ENCODE results near the gene HEXA. TPM values are rescaled to one million over a fixed set of nuclear protein-coding genes. Genes with fewer than 3 reads are reported as not detected.

Gene HEXA
- total RNA-seq, 6 experiments from 2014 or later = 55.9 to 107 (median 65.3) TPM

- Histone ChIP-seq H3K4me3 (no peak overlapping the region), H3K4me1 (no peaks in the 10 kb centered on the region), H3K27ac (no peak overlapping the region), H3K36me3 (peaks cover 0 to 62% (median 31%) of the 10 kb centered on the region in 4 donors), H3K9me3 (no peaks in the 10 kb centered on the region), H3K27me3 (no peaks in the 10 kb centered on the region)
- intact Hi-C loops (cut with DNase I) = no loop called here
- ATAC-seq (no peak), DNase-seq (no peak)
- TF ChIP-seq CTCF (IDR thresholded peaks at IDR 0.05) (no peak), POLR2A (IDR thresholded peaks at IDR 0.05) (no peak)
- WGBS (ENCODE audit: insufficient coverage, low coverage, low lambda C conversion rate, missing lambda C conversion rate) = 77% methylated on average over 3 of the region's 3 CpGs
Measured at GRCh38 chr15:72345806-72346205, 30.0 kb downstream of the HEXA start.

DNA sequence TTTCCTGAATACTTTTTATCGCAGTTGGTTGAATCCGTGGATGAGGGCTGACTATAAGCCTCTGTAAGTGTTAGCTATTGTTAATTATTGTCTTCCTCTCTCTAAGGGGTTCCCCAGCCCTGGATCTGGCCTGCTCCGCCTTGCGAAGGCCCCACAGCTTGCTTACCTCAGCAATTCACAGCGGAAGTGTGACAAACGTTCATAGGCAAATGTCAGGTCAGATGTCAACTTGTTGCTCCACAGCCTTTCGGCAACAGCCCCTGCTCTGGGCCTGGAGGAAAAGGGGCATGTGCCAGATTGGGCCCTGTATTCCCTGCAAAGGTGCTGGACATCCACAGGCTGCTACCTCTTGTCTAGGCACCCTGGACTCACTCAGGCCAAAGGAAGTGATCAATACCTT lies 30.5 kb downstream of the HEXA start:
- H3K36me3 ChIP-seq = peaks cover 0 to 57% (median 26%) of the 10 kb centered on the region in 4 donors

GRCh38 chr15:72344602-72345001 lies 31.2 kb downstream of the HEXA start:
- WGBS (ENCODE audit: insufficient coverage, low coverage, low lambda C conversion rate, missing lambda C conversion rate) = no CpG with 5 or more reads among the region's 1 CpG
- intact Hi-C loops (cut with DNase I) = no loop called here
- no peaks in the 10 kb centered on the region for H3K4me1 ChIP-seq
- H3K36me3 ChIP-seq = peaks cover 0 to 52% (median 23%) of the 10 kb centered on the region in 4 donors
- DNase-seq (no peak), ATAC-seq (no peak)
- H3K4me3 ChIP-seq = no peak overlapping the region
- TF ChIP-seq POLR2A (IDR thresholded peaks at IDR 0.05) (no peak), CTCF (IDR thresholded peaks at IDR 0.05) (no peak)
- H3K27me3 ChIP-seq = no peaks in the 10 kb centered on the region
- no peak overlapping the region for H3K27ac ChIP-seq
- H3K9me3 ChIP-seq = no peaks in the 10 kb centered on the region

More for the DNA sequence above, 30.5 kb downstream of the HEXA start:
- ATAC-seq (peak; percentile 35 to 72 (median 47)), DNase-seq (peak in 2 of 3 donors; percentile 29 to 49)
- intact Hi-C loops (cut with DNase I) = no loop called here
- Histone ChIP-seq H3K4me1 (no peaks in the 10 kb centered on the region), H3K27me3 (no peaks in the 10 kb centered on the region), H3K4me3 (no peak overlapping the region), H3K9me3 (no peaks in the 10 kb centered on the region), H3K27ac (no peak overlapping the region)
- no peak for TF ChIP-seq CTCF (IDR thresholded peaks at IDR 0.05)
- no peak for TF ChIP-seq POLR2A (IDR thresholded peaks at IDR 0.05)
- 74% methylated on average over 2 of the region's 7 CpGs for WGBS (ENCODE audit: insufficient coverage, low coverage, low lambda C conversion rate, missing lambda C conversion rate)

DNA sequence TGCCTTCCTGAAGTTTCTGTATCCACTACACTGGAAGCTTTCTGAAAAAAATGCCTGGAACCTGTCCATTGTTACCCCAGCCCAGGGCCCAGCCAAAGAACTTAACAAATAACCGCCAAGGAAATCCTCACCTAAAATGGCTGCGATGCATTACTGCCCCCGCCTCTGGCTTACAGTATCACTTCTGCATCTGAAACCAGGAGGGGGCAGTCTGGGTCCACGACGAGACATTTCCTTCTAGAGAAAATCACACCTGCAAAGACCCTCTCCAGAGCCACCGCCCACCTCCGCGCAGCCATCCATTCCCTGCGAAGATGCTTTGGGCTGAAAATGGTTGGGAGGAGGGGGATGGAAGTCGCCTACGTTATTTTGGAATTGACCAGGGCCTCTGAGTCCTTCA lies 33.4 kb downstream of the HEXA start:
- intact Hi-C loops (cut with DNase I) = no loop called here
- no peaks in the 10 kb centered on the region for H3K9me3 ChIP-seq
- no peaks in the 10 kb centered on the region for H3K27me3 ChIP-seq
- DNase-seq = no peak
- H3K4me3 ChIP-seq = no peak overlapping the region
- WGBS (ENCODE audit: insufficient coverage, low coverage, low lambda C conversion rate, missing lambda C conversion rate) = 91% methylated on average over 10 of the region's 11 CpGs
- H3K27ac ChIP-seq = no peak overlapping the region
- peak in 3 of 4 donors; percentile 29 to 31 (median 30) for TF ChIP-seq CTCF (IDR thresholded peaks at IDR 0.05)
- no peak for TF ChIP-seq POLR2A (IDR thresholded peaks at IDR 0.05)
- H3K4me1 ChIP-seq = no peaks in the 10 kb centered on the region
- ATAC-seq = peak in 1 of 4 donors; percentile 44
- peaks cover 0 to 31% (median 13%) of the 10 kb centered on the region in 4 donors for H3K36me3 ChIP-seq

GRCh38 chr15:72341361-72341760 lies 34.5 kb downstream of the HEXA start:
- Histone ChIP-seq H3K27me3 (no peaks in the 10 kb centered on the region), H3K36me3 (peaks cover 0 to 24% (median 8%) of the 10 kb centered on the region in 4 donors), H3K4me3 (no peak overlapping the region), H3K4me1 (no peaks in the 10 kb centered on the region), H3K27ac (no peak overlapping the region), H3K9me3 (no peaks in the 10 kb centered on the region)
- ATAC-seq (no peak), DNase-seq (no peak)
- no peak for TF ChIP-seq POLR2A (IDR thresholded peaks at IDR 0.05)
- peak in 1 of 4 donors; percentile 8 for TF ChIP-seq CTCF (IDR thresholded peaks at IDR 0.05)
- WGBS (ENCODE audit: insufficient coverage, low coverage, low lambda C conversion rate, missing lambda C conversion rate) = 88% methylated on average over 3 of the region's 6 CpGs
- intact Hi-C loops (cut with DNase I) = no loop called here
